ENCODE results near the gene CDK18.

The CDK18 gene

DNA sequence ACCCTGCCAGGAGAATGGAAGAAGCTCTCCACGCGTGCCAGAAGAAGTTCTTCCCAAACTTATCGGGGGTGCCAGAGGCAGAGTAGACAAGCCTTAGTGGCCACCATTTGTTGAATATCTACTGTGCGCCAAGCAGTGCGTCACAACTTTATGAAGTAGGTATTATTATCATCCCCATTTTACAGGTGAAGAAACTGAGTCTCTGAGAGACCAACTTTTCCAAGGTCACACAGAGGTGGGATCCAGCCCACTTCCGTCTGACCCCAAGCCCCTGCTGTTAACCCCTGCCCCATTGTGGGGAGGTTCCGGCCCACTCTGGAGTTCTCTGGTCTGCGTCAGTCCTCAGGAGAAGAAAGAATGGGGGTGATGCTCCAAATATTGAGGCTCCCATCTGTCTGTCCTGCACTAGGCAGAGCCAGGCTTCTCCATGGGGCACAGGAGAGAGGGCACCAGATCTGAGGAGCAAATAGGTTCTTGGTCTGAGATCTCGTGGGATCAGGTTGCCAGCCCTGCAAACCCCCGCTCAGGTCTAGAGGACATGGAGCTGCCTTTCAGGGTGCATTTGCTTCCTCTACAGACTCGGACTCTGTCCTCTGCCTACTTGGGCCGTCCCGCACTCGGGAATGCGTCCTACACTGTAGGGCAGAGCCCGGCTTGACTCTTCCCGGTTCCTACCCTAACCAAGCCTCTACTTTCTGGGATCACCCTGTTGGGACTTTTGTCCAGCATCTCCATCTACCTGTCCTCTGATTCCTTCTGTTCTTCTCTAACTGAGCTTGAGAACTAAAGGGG, 2.1 kb downstream of the CDK18 start:
- no peak for DNase-seq

GRCh38 chr1:205508227-205508714, 3.8 kb downstream of the CDK18 start:
- DNase-seq, result no peak

- DNase-seq, result no peak
Observed at GRCh38 chr1:205510308-205510950, 6.0 kb downstream of the CDK18 start.

DNA sequence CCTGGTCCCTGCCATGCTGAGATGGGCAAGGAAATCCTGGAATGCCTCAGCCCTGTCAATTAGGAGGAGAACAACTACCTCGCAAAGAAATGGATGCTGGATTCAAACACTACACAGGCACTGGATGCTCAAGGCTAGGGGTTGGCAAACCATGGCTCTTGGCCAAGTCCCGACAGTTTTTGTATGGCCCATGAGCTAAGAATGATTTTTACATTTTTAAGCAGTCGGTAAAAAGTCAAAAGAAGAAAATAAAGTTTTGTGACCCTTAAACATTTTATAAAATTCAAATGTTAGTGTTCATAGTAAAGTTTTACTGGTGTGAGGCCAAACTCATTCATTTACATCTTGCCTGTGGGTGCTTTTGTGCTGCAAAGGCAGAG, 6.5 kb downstream of the CDK18 start:
- DNase-seq, result no peak

DNA sequence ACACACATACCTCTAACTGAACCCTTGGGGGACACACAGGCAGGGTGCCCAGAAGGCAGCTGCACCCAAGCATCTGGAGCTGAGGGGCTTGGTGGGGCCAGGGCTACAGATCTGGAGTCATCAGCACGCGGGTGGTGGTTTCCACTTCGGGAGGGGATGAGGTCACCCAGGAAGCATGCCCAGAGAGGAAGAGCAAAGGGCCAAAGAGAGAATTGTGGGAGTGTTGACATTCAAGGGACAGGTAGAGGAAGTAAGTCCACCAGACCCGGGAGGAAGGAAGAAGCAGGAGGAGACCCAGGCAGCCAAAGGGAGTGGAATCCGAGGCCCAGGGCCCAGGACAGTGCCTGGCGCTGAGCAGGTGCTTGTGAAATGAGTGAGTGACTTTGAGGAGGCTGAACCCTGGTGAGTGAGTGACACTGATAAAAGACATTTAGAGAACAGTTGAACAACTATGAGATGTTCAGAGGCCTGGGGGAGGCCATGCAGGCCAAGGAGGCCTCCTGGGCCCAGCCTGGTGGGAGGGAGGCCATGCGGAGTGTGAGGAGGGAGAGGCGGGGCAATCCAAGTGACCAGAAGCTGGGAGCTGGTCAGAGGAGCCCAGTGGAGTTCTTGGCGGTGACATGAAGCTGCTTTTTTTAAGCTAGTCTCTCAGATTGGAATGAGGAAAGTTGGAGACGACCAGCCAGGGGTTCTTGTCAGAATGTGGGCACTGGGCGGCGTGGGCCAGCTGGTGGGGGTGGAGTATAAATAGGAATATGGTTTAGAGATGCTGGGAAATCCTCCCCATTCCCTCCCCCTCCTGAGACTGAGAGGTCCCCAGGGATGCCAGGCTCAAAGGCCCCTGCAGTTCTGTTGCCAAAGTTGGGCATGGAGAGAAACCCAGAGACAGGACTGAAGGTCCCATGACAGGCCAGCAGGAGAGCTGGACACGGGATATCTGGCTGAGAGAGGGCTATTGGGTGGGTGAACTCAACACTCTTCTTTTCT, 7.9 kb downstream of the CDK18 start:
- DNase-seq, result no peak

DNA sequence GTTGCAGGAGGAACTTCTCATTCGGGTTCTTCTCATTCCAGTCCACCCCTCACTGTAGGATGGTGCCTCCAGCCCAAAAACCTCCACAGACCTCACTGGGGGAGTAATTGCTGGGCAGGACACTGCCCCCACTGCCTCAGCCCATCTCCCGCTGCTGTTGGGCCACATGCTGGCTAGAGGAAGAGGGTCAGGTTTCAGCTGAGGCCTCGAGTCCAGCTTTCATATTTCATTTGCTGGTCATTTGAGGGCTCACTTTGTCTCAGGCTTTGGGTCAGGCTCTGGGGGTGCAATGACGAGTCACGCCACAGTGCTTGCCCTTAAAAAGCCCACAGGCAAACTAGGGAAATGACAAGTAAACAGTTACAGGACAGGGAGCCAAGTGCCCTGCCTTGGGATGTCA, 9.3 kb downstream of the CDK18 start:
- no peak for DNase-seq

GRCh38 chr1:205514211-205515142, 10.0 kb downstream of the CDK18 start:
- DNase-seq, result no peak

DNA sequence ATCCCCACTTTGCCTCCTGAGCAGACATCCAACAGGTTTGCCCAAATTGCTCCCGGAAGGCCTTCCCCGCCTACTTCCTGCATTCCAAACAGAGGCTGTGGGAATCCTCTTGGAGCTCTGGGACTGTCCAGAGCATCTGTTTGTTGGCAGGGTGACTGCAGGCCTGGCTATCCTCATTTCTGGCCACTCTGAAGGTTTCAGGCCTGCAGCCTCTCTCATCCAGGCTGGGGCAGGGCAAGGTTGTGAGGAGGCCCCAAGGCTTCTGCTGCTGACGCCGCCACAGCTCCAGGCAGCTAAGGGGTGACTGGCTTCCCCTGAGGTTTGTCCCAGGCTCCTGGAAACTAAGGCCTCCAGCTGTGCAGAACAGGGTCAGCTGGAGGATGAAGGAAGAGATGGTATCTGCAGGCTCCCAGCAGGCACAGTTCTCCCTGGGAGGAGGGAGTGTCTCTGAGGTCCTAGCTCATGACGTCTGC, 11.3 kb downstream of the CDK18 start:
- no peak for DNase-seq

DNA sequence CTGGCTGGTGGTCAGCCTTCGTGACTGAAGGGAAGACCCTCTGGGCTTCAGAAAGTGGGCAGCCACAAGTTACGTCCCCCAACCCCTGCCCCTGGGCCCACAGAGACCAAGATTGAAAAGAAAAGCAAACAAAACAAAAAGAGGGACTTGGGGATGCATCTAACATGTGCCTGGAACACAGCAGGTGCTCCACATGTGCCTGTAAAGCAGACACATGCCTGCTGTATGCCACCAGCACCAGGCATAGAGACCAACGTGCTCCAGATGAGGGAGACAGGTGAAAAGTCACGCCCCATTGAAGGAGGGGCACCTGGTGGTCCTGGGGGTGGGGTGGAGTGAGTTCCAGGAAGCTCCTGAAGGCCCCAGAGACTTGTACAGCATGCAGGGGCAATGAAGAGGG, 11.9 kb downstream of the CDK18 start:
- DNase-seq, result no peak

DNA sequence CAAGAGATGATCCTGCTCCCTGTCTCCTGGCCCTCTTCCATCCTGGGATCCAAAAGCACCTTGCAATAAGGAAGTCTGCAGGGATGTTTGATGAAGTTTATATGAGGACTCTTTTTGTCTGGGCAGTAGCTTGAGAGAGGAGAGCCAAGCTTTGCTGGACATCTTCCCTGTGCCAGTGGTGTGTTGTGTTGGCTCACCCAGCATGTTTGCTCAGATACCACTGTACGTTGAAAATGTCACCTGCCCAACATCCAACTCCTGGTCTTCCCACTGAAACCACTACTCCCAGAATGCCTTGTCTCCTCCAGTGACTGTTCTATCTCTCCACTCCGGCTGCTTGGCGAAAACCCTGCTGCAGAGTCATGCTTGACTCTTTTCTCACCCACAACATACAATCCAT, 12.8 kb downstream of the CDK18 start:
- no peak for DNase-seq

- no peak for DNase-seq
Observed at GRCh38 chr1:205517763-205518162, 13.3 kb downstream of the CDK18 start.

- no peak for DNase-seq
Observed at GRCh38 chr1:205518661-205519540, 14.4 kb downstream of the CDK18 start.

- DNase-seq, result no peak
Observed at GRCh38 chr1:205519541-205520131, 15.2 kb downstream of the CDK18 start.

DNA sequence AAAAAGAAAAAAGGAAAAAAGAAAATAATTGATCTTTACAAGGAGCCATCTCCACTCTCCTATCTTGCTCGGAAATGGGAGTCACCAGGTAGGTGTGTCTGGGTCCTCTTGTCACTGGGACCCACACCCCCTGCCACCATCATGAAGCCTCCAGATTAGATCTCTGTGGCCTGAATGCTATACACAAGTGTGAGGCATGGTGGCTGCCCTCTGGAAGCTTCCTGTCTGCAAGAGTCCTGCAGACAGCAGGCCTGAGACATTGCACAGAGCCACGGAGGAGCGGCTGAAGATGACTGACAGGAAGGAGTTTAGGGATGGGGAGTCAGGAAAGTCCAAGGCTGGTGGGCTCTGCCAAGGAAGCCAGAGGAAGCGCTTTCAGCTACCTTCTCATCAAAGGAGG, 16.2 kb downstream of the CDK18 start:
- DNase-seq, result no peak

DNA sequence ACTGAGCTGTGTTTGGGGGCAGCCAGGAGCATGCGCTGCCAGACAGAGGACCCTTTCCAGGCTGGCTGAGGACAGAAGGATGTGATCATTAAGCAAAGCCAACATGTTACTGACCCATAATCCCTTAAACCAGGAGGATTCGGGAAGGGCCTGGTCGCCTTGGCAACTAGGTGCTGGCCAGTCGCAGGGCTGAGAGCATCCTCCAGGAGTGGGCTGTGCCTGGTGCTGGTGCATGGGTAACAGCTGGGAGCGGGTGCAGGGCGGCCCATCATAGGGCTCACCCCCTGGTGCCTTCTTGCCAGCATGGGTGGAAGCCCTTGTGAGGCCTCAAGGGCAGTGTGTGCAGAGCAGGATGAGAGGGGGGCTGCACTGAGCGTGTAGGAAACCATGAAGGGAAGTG, 17.2 kb downstream of the CDK18 start:
- DNase-seq, result no peak

DNA sequence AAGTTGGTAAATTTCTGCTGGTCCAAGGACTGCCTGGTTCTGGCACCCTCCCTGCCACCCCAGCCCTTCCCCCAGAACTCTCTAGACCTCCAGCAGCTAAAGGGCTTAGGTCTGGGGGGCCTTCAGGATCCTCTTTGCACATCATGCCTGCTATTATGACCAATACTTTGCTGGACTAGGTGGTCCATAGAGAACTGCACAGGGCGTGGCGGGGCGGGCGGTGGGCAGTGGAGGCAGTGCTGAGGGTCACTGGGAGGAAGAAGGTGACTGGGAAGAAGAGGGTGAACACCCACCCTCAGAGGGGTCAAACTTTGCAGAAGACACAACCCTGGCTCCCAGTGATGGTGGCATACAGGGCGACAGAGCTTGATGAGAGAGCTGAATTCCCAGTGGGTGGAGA, 18.2 kb downstream of the CDK18 start:
- no peak for DNase-seq

DNA sequence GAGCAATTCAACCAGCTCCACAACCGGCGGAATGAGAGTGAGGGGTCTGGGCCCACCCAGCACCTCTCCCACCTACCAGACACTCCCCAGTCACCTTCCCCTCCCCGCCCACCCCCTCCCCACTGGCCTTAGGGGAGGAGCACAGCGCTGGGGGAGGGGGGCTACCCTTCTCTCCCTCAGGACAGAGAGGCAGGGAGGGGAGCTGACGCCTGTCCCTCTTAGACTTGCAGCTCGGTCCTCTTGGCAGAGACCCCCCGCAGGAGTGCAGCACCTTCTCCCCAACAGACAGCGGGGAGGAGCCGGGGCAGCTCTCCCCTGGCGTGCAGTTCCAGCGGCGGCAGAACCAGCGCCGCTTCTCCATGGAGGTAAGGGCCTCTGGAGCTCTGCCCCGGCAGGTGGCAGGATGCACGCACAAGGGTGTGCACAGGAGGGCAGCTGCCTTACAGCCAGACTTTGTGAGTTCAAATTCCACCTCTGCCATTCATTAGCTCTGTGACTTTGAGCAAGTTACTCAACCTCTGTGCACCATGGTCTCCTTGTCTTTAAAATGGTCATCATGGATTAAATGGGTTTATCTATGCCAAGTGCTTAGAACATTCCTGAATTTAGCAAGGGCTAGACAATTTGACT, 18.9 kb downstream of the CDK18 start:
- DNase-seq, result no peak

- no peak for DNase-seq
Observed at GRCh38 chr1:205523891-205524793, 19.7 kb downstream of the CDK18 start.

DNA sequence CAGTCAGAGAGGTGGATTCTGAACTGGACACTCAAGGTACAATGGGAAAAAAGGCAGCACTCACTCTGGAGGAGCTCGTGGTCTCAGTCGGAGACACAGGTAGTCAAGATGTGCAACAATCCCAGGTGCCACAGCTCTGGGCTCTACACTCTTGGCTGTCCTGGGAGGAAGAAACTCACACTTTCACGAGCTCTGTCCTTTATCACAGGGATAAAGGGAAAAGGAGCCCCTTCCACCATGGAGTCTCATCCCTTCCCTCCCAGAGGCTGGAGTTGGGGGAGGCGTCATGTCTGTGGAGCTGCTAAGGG, 20.3 kb downstream of the CDK18 start:
- no peak for DNase-seq
